HCT116 (cell line): ENCODE results near the gene CDH4.

Experiments used
- CTCF ChIP-seq, 3 experiments: fragments of 200-600 bp in 1 of 3; sonication (generic) in 1 of 3; IDR thresholded peaks in 2 of 3; conservative IDR thresholded peaks in 1 of 3; 2 replicates each; pipeline ENCODE4 v1.5.1; 2012 to 2017; ENCODE audit warnings: low read depth in 2 of 3, low read length in 2 of 3, antibody characterized with exemption in 1 of 3, borderline replicate concordance in 1 of 3, control low read depth in 1 of 3, mild to moderate bottlenecking in 1 of 3, mixed read lengths in 1 of 3, mixed run types in 1 of 3, moderate library complexity in 1 of 3; ENCODE audit not compliant: insufficient read depth in 1 of 3
- MAX ChIP-seq: IDR thresholded peaks from 2 replicates; pipeline ENCODE4 v1.6.1; 2012

GRCh38 chr20:61524951-61525666 is 273.0 kb downstream of the CDH4 start:
- no peak for TF ChIP-seq CTCF (IDR thresholded peaks at IDR 0.05 in 2 of 3, conservative IDR thresholded peaks at IDR 0.05 in 1 of 3; ENCODE audit: borderline replicate concordance in 1 of 3, insufficient read depth in 1 of 3, low read depth in 2 of 3, low read length in 2 of 3)
- TF ChIP-seq MAX = no peak
